ENCODE data around the gene KCNK10.
A peak's percentile ranks its signal among the peaks of the same experiment; 100 is the strongest.

KCNK10 gene

DNA sequence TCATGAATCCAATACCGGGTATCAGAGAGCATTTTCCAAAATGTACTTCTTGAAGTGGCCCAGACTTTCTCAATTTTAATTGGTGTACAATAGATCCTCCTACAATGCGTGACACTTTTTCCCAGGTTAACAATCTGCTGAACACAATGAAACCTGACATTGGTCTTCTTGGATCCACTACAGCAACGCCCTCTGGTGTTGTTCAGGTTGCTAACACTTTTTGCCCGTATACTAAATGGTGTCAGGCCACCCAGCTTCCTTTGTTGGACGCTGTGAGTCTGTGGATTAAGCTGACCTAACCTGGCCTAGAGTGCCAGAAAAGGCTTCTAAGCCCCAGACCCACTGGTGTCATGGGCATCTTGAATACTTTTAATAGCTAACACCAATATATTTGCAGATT, 89.2 kb downstream of the KCNK10 start:
- peak; percentile 0 for DNase-seq (ENCODE audit: low read depth)
- H3K4me3 ChIP-seq (ENCODE audit: low read depth, low read length): no peak overlapping the region
- TF ChIP-seq CTCF (conservative IDR thresholded peaks at IDR 0.05; ENCODE audit: low read depth, low read length): no peak

DNA sequence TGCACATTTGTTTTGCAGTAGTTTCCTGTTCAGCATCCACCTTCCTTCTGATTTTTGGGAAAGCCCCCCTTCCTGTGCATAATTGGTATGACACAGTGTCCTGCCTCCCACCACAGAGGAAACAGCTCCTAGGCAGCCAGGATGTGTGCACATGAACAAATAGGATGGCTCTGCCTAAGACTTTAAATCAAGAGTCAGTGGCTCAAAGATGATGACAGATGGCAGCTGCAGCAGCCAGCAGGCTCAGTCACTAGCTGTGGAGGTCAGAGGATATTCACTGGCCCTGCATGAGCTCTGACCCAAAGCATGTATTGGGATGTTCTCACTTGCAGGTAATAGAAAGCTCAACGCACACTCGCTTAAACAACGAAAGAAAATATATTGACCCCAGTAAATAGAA, 90.3 kb downstream of the KCNK10 start:
- no peak for DNase-seq (ENCODE audit: low read depth)
- no peak for TF ChIP-seq CTCF (conservative IDR thresholded peaks at IDR 0.05; ENCODE audit: low read depth, low read length)
- H3K4me3 ChIP-seq (ENCODE audit: low read depth, low read length): no peak overlapping the region

DNA sequence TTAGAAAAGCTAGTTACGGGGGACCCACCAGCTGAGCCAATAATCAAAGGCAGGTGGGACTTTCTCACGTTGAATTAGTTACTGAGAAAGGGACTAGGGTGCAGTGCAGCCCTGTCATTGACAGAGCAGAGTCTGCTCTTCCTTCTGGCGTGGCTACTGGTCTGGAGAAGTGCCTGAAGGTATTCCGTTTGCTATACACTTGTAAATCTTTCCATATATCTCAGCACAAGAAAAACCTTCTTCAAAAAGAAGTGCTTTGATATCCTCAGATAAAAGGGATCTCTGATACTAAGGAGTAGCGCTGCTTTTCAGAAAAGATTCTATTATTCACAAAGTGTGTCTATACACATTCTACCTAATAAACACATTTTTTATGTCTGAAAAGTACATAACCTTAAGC, 91.5 kb downstream of the KCNK10 start:
- H3K4me3 ChIP-seq (ENCODE audit: low read depth, low read length): no peak overlapping the region
- TF ChIP-seq CTCF (conservative IDR thresholded peaks at IDR 0.05; ENCODE audit: low read depth, low read length): no peak
- no peak for DNase-seq (ENCODE audit: low read depth)

DNA sequence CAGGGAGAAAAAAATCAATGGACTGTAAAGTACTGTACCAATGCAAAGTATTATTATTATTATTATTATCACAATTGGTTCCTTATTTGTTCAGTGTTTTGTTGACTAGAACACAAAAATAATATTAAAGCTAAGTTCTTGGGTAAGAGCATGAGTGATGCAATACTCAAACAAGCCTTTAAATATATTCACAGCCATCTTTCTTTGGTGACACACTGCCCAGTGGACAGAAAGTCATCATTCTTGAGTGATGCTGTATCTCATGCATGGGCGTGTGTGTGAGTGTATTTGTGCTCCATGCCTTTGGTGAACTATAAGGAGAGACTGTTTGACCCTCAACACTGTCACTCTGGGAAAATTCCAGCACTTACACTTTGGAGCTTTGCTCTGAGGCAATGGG, 93.6 kb downstream of the KCNK10 start:
- no peak overlapping the region for H3K4me3 ChIP-seq (ENCODE audit: low read depth, low read length)
- DNase-seq (ENCODE audit: low read depth): no peak
- no peak for TF ChIP-seq CTCF (conservative IDR thresholded peaks at IDR 0.05; ENCODE audit: low read depth, low read length)

DNA sequence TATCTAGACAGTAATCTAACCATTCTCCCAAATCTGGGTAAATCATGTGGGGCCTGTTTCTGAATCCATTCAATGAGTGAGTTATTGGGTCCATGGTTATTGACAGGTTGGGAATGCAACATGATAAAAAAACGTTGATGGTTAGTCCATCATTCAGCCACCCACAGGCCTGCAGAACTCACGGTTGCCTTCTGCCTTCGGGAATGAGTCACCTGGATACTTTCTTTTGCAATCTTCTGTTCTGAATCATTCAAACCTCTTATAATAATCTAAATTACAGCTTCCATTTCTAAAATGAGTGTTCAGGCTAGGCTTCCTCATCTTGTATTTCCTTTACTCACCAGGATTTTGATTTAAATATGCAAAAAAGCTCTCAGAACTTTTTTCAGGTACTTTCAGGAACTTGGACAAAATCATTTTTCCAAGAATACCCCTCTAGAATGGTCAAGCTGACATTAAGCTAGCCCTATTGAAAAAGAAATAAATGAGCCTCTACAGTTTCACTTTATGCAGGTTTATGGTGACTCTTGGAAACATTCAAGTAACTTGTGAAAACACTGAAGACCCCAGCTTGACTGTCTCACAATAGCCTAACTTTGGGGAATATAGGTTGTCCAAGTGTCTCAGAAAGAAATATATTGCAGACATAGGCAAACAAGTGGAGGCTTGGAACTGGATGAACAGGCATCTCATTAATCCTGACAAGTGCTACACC, 94.4 kb downstream of the KCNK10 start:
- no peak for DNase-seq (ENCODE audit: low read depth)
- TF ChIP-seq CTCF (conservative IDR thresholded peaks at IDR 0.05; ENCODE audit: low read depth, low read length): no peak
- H3K4me3 ChIP-seq (ENCODE audit: low read depth, low read length): no peak overlapping the region

- H3K4me3 ChIP-seq (ENCODE audit: low read depth, low read length): no peak overlapping the region
- DNase-seq (ENCODE audit: low read depth): no peak
- TF ChIP-seq CTCF (conservative IDR thresholded peaks at IDR 0.05; ENCODE audit: low read depth, low read length): no peak
These were observed 95.4 kb downstream of the KCNK10 start for GRCh38 chr14:88227693-88228092.

DNA sequence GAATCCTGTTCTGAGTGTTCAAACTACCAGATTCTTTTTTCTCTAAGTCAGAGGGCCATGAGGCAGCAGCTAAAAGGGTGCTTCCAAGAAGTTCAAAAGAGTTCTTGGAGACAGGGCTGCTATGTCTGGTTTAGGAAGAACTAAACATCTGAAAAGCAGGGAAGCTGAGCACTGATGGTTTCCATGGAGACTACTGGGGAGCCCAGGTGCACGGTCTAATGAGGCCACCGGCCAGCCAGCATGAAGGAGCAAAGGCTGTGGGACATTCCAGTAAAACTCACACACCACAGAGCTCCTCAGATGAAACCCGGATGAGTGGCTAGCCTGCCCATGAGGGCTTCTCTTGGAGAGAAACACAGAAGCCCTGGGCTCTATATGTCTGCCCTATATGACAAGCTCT, 97.3 kb downstream of the KCNK10 start:
- no peak for TF ChIP-seq CTCF (conservative IDR thresholded peaks at IDR 0.05; ENCODE audit: low read depth, low read length)
- no peak for DNase-seq (ENCODE audit: low read depth)
- no peak overlapping the region for H3K4me3 ChIP-seq (ENCODE audit: low read depth, low read length)

All from choroid plexus epithelial cell (primary cell).